GM19239 (cell line): ENCODE data around the gene ACP1.

Experiments used
- DNase-seq: peaks from one replicate; pipeline ENCODE4 v3.0.0; 2011; ENCODE audit warnings: low spot score; ENCODE audit not compliant: insufficient read length
- FAIRE-seq: peaks from 2 replicates; lab custom pipeline; 2011; peaks lifted over from hg19 to GRCh38; lab: Jason Lieb, UNC

The ACP1 gene

GRCh38 chr2:279366-279765 is 14.6 kb downstream of the ACP1 start:
- no peak for DNase-seq
- no peak for FAIRE-seq

DNA sequence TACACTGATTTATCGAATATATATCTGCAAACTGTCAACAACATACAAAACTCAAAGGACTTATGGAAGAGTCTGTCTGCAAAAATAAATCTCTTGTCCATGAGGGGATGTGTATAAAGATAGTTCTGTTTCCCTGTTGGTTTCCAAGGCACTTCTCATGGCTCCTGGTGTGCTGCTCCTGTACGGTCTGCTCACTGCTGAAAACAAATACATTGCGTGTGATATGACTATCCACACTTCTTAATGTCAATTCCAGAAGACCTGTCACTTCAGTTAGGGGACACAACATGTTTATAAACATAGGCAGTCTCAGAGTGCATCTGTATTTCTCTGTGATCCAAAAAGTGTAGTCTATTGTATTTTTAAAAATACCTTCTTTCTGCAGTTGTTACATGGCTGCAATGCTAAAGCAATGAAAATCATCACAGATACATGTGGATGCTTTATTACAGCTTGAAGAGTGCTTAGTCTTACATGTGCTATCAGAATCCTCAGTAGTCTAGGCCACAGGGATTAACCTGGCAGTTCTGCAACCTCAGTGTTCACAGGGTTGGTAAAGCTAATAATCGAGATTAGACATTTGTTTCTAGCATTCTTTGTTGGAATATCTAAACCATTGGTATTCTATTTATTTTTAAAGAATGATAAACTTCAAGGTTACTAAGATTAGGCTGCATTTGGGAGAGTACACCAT is 15.4 kb downstream of the ACP1 start:
- no peak for DNase-seq
- FAIRE-seq, result no peak

- FAIRE-seq (no peak), DNase-seq (no peak)
These were observed 15.9 kb downstream of the ACP1 start for GRCh38 chr2:280650-281110.

GRCh38 chr2:281381-281780 is 16.6 kb downstream of the ACP1 start:
- FAIRE-seq (no peak), DNase-seq (no peak)

DNA sequence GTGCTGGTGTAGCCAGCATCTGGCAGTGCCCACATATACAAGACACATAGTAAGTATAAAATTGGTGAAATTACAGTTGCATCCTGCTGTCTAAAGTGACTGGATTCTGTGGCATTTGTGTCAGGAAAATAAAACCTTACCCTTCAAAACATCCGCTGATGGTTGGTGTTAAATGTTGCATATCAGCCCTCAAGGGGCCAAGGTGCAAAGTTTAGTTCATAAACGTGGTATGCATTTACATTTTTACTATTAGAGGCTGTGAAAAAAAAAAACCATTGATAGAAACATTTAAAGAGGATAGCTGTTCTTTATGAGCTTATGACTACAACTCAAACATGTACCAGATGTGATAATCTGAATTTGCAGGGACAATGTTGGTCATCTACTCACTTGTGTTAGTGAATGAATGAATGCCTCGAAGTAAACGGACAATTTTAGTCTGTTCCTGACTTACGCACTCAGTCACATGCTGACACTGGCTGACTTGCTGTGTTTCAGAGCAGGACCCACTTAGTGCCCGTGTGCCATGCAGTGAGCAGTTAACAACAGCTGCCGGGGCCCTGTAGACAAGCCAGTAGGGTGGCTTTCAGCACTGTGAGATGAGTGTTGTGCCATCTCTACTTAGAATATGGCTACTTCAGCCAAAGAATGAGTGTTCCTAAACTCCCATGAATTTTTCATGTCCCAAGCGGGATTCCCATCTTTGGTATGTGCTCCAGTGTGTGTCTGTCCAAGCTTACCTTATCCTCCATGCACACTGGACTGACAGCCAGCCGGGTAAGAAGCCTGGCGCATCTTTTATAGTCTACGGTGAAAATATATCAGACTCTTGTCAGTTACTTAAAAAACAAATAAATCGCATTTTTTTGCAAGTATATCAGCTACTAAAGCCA is 17.9 kb downstream of the ACP1 start:
- DNase-seq (no peak), FAIRE-seq (no peak)

DNA sequence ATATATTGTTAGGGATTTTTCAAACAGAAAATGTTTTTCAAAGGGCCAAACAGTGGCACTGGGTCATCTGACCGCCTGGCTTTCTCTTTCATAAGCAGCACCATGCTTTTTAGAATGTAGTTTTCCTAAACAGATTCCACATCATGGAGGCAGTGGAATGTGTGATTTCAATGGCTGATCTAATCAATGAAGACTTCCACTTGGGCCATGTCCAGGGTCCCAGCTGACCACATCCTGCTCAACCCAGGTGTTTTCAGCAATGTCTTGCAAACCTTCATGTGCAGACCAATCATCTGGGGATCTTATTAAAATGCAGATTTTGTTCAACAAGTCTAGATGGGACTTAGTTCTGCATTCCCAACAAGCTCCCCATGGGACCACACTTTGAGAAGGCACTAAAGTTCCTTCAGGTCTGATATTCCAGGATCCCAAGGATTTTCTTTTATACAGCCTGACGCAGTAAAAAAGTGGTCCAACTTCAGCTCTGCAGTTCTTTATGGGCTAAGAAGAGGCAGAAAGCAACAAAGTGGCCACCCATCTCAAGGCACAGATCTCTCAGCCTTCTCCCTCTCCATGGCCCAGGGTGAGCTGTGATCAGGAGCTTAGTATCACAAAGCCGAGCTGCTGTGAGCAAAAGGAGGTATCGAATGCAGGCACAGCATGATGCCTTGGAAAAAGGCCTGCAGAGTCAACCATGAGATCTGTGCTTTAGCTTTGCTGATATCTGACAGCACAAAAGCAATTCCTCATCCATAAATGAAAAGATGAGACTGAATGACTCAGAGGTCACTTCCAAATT is 19.4 kb downstream of the ACP1 start:
- no peak for FAIRE-seq
- no peak for DNase-seq

DNA sequence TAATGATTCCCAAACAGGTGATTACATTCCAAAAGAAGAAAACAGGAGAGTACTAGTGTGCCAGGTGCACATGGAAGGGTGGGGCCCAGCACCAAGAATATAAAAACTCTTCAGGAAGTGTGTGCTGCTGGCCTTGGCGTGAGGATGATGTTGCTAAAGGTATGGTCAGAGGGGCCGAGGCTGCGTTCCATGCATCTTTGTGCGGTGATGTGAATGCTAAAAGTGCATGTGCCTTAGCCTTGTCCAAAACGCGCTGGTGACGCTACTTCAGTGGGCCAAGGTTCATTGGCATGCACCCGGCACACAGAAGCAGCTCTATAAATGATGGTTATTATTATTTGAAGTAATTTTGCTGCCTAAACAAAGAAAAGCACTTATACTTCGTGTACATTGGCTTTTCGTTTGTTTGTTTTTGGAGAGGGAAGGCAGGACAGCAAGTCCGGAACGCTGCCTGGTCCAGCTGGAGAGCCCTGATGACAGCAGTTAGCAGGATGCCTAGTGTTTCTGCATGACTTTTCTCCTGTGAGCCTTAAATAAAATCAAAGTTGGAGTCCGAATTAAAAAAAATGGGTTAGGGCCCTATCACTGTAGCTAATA is 20.2 kb downstream of the ACP1 start:
- DNase-seq (no peak), FAIRE-seq (no peak)

- FAIRE-seq (no peak), DNase-seq (no peak)
These were observed 20.8 kb downstream of the ACP1 start for GRCh38 chr2:285531-285930.

DNA sequence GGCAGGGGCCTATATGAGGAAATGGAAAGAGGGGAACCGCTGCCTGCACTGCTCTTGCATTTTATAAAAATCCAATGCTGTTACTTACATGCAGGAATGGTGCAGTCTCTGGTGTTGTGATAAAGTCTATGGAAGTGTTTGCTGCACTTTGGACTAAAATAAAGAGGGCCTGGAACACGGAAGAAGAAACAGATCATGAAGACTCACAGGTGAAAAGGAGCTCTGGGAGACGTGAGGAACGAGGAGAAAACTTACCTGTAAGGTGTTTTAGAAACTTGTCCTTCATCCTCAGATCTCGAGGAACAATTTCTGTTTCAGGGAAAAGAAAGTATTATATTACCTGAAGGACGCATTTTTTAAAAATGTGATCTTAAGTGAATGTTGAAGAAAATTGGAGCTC is 21.3 kb downstream of the ACP1 start:
- FAIRE-seq, result no peak
- no peak for DNase-seq

- DNase-seq, result no peak
- FAIRE-seq, result no peak
These were observed 22.1 kb downstream of the ACP1 start for GRCh38 chr2:286774-287392.

- FAIRE-seq (no peak), DNase-seq (peak; percentile 26)
These were observed 22.7 kb downstream of the ACP1 start for GRCh38 chr2:287471-287885.

DNA sequence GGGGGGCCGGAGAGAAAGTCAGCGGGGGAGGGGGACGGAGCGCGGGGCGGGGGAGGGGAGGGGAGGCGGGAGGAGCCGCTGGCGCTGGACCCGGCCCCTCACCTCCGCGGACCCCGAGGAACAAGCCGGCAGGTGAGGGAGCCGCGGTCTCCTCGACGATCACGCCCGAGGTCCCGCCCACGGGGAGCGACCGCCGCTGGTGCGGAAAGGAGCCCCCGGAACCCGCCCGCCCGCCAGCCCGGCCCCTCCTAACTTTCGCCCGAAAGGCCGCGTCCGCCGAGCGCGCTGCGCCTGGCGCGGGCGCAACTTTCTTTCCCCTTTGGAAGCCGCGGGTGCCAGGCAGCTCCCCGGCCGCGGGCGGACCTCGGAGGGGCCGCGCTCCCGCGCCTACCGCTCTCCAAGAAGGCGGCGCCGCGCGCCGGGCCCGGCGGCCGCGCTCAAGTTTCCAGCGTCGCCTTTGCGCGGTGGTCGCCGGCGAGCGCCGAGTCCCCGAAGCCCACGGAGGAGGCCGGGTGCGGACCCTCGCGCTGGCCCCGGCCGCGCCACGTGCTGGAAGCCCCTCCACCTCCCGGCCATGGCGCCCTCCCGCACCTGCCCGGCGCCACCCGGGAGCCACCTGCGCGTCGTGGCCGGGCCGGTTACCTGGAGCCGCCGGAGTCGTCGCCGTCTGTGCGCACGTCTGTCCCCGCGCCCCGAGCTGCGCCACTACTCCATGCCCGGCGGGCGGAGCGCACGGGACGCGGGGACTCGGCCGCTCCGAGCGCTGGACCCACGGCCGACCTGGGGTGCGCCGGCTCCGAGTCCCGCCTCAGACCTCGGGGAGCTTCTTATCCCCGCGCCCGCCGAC is 23.4 kb downstream of the ACP1 start, which contains the start of gene ALKAL2:
Gene ALKAL2 (minus strand): TSS at position 181 of the 847 bp plus-strand sequence. CDS start 256 bp downstream, outside the sequence.
- DNase-seq (no peak), FAIRE-seq (no peak)

DNA sequence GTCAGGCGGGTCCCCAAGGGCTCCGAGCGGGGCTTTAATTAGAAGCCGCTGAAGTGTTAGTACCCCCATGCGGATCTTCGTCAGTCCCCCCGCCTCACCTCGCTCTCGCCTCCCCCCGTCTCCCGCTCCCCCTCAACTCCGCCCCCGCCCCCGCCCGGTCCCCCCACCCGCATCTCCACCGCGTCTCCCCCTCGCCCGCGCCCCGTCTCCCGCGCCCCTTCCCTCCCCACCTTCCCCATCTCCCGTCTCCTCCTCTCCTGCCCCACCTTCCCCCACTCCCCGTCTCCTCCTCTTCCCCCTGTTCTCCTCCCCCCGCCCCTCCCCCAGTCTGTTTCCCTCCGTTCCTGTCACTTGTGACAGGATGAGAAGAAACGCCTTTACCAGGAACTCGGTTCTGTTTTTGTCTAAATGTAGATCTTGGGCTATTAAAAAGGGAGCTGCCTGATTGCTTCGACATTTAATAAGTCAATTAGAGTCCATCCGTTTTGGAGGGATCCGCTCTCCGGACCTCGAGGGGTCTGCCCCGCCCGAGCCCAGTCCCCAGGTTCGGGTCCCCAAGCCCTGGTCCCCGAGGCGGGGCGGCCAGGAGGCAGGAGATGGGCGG is 24.1 kb downstream of the ACP1 start:
- DNase-seq, result no peak
- no peak for FAIRE-seq

DNA sequence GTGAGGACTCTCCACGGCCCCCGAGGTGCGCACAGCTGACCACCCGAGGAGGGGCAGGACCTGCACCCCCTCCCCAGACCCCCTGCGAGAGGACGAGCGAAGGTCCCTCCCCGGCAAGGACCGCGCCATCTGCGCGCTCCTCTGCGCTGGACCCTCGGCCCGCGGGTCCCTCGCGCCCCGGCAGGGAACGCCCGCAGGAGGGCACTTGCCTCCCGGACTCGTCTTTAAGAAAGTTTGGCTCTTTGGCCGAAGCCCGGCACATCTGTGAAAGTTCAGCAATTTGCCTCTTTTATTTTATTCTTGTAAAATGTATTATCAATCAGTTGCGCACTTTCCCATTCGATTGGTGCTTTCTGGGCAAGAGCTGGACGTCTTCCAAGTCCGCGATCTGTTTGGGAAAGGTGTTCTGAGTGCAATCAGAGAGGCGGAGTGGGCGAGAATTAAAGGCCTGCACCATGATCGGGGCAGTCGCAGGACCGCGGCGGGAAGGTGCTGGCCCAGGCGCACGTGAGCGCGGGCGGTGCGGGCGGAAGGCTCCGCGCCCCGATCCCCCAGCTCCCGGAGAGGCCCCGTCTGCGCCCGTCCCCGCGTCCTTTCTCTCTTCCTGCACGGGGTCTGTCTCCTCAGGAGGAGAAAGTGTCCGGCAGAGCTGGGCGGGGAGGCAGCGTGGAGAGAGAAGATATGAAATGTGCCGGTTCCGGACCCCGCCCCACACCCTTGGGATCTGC is 24.8 kb downstream of the ACP1 start:
- no peak for FAIRE-seq
- DNase-seq, result no peak

DNA sequence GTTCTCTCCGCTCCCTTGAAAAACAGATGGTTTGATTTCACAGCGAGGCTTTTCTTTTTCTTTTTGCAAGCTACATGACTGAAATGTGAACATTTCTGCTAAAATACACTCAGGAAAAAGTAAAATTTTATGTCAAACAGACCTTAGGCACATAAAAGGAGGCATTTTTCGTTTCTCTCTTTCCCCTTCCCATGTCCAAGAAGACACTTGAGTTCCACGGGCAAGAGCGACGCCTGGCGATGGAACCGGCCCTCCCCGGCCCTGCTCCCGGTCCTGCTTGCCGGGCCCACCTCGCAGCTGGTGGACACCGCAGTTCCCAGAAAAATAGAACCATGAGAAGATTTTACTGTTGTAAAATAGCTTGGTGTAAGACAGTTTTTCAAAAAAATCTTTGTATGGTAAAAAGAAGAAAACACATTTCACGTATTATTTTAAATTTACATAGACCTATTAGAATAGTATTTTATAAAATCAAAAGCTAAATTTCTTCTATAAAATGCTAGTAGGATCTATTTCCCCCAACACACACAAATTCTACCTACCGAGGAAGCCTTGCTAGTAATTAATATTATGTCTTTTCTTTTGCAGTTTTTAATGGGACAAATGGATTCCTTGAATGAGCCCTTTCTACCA is 25.5 kb downstream of the ACP1 start:
- peak; percentile 22 for DNase-seq
- FAIRE-seq, result no peak

DNA sequence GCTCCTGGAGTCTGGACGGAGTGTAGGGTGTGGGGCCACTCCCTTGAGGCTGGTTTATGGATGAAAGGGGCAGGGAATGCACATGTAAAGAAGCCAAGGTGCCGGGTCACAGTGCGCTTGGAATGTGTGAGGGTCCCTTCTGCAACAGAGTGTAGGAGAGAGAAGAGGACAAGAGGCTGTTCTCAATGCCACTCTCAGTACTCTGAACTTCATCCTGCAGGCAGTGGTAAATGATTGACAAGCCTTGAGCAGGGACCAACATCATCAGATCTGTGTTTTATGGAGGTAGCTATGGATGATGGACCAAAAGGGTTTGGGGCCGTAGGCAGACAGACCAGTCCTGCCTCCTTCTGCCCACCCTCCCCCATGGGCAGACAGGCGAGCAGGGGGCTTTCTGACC is 30.3 kb downstream of the ACP1 start:
- DNase-seq (no peak), FAIRE-seq (no peak)

GRCh38 chr2:296354-296753 is 31.6 kb downstream of the ACP1 start:
- DNase-seq, result no peak
- no peak for FAIRE-seq
